Ammon's horn (tissue), 1 donor: ENCODE measurements around the gene TFDP3.

ENCODE experiments used
- DNase-seq: peaks from one replicate; pipeline ENCODE4 v3.0.0-alpha.2; 2016; ENCODE audit warnings: low spot score

The TFDP3 gene

DNA sequence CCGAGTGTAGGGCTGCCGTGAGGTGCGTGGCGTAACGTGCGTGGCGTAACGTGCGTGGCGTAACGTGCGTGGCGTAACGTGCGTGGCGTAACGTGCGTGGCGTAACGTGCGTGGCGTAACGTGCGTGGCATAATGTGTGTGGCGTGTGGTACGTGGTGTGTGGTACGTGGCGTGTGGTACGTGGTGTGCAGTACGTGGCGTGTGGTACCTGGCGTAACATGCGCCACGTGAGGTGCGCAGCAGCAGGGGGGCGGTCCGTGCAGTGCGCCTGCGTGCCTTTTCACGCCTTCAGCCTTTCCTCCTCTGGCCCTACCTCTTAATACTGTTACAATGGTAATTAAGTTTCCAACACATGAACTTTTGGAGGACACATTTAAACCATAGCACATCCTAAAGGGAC lies at the start of gene TFDP3:
TFDP3 (minus strand) TSS at position 26 of the 400 bp plus-strand sequence. CDS start 95 bp downstream, outside the sequence.
- DNase-seq = no peak

- DNase-seq = no peak
Observed at GRCh38 chrX:133267621-133268020, 49.5 kb upstream of the TFDP3 start.

DNA sequence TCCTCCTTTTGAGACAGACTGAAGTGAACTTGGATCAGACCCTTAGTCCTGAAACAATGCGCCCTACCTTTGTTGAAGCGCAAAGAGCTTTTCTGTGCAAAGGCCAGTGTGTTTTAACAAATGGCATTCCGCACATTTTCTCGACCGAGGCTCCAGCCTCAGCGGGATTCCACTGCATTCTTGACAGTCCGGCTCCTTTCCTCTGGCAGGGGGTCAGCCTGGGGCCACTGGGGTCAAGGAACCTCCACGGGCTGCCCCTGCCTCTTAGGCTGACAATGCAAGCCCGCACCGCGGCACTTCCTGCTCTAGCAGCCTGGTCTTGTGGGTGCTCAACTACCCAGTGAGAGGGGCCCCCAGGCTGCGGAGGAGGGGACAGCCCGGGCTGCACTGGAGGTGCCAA lies 47.2 kb upstream of the TFDP3 start:
- DNase-seq = no peak

GRCh38 chrX:133258481-133258880 lies 40.3 kb upstream of the TFDP3 start:
- no peak for DNase-seq

- DNase-seq = no peak
Observed at GRCh38 chrX:133254666-133255065, 36.5 kb upstream of the TFDP3 start.

GRCh38 chrX:133251204-133251603 lies 33.0 kb upstream of the TFDP3 start:
- no peak for DNase-seq

GRCh38 chrX:133250184-133251100 lies 32.3 kb upstream of the TFDP3 start:
- no peak for DNase-seq

DNA sequence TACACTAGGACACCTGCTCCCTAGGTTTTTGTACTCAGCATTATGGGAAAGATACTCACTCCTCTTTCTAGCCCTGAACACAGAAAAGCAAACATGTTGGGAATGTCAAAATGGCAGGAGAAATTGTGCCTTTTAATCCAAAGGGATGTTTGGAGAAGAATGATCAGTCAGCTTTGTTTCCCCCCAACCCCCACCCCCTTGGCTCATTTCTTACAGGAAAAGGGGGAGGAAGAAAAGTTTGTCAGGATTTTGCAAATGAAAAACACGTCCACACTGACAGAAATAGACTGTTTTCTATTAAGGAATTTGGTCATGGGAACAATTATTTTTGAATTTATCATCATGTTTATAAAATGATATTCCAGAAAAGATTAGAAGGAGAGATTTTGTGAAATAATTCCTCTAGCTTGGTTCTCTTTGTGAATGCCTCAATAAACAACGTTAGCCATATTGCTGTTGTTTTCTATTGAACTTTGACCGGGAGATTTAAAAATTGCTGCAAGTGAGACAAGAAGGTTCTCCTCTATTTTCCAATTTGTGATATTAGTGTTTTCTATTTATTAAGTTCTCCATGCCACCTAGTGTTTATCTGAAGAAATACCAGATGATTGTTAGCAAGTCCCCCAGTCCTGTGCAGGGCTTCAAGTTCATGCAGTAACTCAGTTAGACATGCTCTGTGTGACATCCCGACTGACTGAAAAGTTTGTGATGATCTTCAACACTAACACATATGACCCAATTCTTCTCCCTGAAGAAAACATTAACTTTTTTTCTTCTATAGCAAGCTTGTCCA lies 31.3 kb upstream of the TFDP3 start:
- peak; percentile 1 for DNase-seq

DNA sequence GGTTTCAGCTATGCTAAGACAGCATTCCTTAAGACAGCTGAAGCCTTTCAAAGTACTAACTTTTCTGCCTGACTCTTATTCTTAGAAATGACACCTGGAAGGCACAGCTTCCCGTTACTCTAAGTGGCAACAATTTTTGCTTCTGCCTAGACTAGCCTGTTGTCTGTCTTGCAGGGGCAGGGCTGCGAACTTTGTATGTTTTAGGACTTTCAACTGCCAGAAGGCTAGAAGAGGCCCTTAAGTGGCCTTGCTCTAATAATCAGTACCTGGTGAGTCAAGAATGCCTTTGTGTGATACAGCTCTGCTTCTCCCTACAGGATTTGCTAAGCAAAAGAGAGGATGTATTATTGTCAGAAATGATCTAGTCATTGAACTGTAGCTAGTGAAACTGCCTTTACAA lies 30.0 kb upstream of the TFDP3 start:
- no peak for DNase-seq

DNA sequence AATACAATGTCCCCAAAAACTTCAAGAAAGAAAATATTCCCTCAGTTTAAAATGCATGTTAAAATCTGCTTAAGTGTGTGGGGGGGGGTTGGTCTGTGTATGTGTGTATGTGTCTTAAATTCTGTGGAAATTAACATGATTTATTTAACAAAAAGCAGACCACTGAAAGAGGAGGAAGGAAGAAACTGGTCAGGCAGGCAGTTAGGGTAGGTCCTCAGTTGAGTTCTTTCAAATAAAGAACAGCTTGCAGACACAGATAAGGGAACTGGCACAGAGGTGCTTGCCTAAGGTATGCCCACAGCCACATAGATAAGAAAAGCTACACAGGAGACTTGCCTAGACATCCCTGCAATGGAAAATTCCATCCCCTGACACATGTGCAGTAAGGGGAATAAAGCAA lies 28.8 kb upstream of the TFDP3 start:
- no peak for DNase-seq

DNA sequence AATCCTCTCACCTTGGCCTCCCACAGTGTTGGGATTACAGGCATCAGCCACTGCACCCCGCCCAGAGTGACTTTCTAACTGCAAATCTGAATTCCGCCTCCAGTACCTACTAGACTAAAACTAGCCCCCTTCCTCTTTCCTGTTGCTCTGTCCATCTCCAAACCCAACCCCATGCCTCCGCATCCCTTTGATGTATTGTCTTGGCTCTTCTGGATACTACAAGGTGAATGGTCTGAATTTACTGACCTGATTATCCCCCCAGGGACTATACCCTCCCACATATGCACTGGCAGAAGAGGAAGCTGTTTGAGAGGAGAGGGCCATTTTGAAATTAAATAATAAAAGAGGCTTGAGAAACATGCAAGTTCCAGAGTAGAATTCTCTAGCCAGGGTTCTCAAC lies 17.7 kb upstream of the TFDP3 start:
- DNase-seq = no peak

- no peak for DNase-seq
Observed at GRCh38 chrX:133232331-133232730, 14.2 kb upstream of the TFDP3 start.

DNA sequence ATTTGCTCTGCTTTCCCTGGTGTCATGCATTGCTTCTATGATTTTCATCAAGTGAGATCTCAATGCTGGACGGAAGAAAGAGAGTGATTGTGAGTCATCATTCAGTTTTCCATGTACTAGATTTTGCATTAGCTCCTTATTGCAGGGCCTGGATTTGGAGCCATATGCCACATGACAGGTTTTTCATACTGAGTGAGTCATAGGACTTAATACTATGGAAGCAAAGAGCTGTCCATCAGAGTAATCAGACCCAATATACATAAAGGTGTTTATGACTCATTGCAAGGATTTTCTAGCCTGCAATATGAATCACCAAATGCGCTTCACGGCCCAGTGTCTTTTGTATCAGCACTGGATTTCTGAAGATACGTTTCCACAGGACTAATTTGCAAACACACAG lies 11.2 kb upstream of the TFDP3 start:
- DNase-seq = no peak

GRCh38 chrX:133215747-133216146 lies 2.4 kb downstream of the TFDP3 start:
- DNase-seq = peak; percentile 2

- DNase-seq = no peak
Observed at GRCh38 chrX:133215017-133215416, 3.1 kb downstream of the TFDP3 start.

DNA sequence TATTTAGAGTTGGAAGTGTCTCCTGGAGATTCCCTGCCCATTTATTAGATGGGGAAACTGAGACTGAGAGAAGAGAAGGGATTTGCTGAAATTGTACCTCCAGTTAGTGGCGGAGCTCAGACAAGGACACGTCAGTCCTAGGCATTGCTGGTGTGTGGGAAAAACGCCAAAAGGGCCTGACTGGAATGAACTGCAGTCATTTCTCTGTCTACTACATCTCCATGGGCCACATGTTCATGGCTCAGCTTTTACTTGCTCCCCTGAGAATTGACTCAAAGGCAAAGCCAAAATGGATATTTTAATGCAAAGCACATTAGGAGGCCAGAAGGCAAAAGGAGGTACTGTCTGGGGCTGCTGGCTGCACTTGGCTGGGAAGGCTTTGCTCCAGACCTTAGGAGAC lies 3.9 kb downstream of the TFDP3 start:
- no peak for DNase-seq

GRCh38 chrX:133213117-133213516 lies 5.0 kb downstream of the TFDP3 start:
- DNase-seq = no peak

DNA sequence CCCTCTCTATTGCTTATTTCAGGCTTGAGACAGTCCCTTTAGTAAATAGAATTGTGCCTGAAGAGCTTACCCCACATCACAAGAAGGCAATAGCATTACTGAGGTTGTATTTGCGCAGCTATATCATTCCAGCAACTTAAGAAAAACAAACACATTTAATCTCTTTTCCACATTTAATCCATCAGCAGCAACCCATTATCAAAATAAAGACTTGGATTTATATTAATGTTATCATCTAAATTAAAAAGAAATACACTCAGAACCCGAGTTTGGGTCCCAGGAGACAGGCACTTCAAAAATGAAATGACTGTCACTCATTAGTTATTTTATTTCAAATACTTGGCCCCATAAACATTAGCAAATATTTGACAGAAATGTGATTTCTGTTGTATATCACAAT lies 10.4 kb downstream of the TFDP3 start:
- no peak for DNase-seq

GRCh38 chrX:133191739-133192039 lies 26.5 kb downstream of the TFDP3 start:
- DNase-seq = no peak

DNA sequence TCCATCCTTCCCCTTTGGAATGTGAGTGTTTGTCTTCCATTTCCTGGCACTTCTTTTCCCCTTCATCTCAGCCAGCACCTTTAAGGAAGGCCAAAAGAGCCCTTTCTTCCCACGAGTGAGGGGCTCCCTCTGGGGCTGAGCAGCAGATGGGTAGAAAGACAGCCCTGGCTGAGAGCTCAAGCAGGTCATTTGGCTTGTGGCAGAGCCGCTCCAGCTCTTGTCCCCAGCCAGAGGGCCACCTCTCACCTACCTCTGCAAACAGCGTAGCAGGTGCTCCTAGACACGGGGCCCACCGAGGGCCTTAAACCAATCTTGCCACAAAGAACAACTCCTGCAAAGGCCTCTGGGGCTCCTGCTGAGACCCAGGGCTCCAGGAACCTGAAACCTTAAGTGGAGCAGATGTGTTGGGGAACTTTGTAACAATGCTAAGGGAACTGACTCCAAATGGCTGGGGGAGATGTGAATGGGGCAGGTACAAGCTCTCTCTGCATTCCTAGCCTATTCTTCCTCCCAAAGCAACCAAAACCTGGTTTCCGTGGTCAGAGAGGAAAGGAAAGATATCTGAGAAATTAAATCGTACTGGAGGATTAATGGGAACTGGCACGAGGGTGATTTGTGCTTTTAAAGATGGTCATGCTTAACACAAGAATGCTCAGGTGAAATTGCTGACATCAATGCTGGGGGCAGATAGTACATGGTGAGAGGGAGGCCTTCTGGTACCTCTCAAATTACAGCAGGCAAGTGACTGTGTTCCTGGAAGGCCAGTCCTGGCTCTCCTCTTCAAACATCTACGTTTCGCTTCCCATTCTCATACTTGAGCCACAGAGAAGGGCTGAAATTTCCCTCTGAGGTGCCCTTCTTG lies 27.0 kb downstream of the TFDP3 start:
- DNase-seq = no peak

DNA sequence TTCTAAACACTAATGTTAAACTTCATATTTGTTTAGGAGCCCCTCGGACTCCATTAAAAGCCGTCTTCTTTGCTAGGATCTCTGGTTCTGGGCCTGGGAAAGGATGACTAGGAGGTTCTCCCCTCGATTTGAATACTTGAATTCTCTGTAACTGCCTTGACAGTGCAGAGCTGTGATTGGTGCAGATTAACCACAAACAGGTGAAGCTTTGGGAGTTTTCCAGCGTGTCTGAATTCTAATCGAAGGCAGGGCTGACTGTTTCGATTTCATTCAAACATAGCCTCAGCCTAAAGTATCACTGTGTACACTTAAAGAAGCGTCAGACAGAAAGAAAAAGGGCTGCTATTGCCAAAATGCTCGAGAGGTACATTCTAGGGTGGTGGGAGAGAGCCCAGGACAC lies 29.0 kb downstream of the TFDP3 start:
- no peak for DNase-seq

DNA sequence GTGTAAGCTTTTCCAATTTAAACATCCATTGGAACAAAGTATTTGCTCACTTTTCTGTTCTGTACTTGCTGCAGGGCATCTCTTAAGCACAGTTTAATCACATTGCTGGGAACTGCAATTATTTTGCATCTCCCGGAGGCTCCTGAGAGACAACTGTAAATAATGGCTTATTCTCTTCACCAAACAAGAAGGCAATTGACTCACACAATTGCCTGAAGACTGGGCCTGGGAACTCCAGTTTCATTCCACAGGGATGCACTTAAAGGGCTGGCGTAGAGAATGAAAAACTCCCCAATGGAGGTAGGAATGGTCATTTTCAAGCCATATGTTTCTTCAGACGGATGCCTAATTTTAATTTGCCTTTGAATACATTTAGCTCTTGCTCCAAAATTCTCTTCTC lies 29.5 kb downstream of the TFDP3 start:
- DNase-seq = no peak
